Forelimb muscle (tissue), 1 donor: ENCODE results near the gene FRK. TPM values are rescaled to one million over a fixed set of nuclear protein-coding genes. Genes with fewer than 3 reads are reported as not detected.
"Not testable (repeated sequence)": the region's sequence is repeated elsewhere in the genome, so short reads cannot be mapped to it uniquely, and the experiment has no call there.

ENCODE experiments used
- DNase-seq: peaks from one replicate; pipeline ENCODE4 v3.0.0-alpha.2; 2013; ENCODE audit warnings: low read depth
- polyA plus RNA-seq: library from polyadenylated mRNA; unstranded; fragments of 120-200 nt; gene quantifications from one replicate; pipeline ENCODE4 v1.2.1, GENCODE V29; 2013; ENCODE audit not compliant: insufficient read length

FRK gene
- polyA plus RNA-seq, 1 donor: 0.30 TPM

DNA sequence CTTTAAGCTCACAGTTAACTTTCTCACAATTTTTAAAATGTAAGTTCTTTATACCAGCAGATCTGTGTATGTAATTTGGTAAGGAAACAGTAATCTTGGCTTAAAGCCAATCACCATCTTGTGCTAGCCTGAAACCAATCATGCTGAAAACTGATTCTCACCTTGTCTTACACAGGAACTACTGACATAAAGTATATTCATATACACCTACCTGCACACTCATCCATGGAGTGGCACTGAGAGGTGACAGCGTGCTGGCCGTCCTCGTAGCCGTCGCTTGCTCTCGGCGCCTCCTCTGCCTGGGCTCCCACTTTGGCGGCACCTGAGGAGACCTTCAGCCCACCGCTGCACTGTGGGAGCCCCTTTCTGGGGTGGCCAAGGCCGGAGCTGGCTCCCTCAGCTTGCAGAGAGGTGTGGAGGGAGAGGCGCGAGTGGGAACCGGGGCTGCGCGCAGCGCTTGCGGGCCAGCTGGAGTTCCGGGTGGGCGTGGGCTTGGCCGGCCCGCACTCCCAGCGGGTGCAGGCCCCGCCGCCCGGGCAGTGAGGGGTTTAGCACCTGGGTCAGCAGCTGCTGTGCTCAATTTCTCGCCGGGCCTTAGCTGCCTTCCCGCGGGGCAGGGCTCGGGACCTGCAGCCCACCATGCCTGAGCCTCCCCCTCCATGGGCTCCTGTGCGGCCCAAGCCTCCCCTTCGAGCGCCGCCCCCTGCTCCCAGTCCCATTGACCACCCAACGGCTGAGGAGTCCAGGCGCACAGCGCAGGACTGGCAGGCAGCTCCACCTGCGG is 171.8 kb downstream of the FRK start:
- DNase-seq: not testable (repeated sequence)

DNA sequence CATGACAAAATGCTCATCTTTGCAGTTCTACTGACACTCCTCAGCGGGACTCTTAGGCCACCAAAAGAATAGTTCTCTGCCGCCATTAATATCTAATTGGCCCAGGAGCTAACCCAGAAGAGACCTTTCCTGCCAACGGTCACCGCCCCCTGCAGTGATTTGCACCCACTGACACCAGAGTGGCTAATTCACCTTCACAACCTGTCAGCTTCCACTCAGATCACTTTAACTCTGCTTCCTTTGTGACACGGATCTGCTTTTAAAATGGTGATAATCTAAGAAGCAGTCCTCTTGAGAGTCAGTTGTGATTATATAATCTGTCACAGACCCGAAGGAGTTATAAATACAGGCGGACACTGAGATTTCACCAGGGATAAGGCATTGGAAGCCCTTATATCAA is 172.8 kb downstream of the FRK start:
- DNase-seq: no peak

DNA sequence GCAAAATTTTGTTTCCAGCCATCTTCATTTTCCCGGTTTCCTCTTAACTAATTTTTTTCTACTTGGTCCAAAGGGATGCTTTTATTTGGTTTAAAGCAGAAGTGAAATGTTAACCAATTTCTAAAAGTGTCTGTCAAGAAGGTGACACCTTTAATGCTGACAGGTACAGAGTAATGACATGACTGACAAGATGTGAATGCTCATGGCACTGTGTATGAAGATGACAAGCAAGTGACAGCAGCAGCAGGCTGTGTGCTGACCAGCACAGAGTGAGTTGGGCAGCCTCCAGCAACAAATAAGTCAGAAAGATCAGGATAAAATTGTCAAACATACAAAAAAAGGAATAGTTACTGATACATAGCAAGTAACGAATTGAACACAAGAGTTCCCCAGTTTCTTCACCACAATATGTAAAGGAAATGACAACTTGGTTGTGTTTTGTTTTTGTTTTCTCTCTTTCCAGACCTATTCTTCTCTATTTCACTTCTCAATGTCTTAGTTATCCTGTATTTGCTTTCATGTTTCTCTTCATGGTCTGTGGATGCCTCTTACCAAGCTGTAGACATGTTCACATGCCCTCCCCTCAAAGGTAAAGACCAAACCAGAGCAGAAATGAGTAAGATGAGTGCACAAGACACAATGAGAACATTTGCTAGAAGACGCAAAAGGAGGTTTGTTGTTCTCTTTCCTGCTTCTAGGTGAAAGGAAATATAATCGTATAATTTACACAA is 174.9 kb downstream of the FRK start:
- DNase-seq: no peak

DNA sequence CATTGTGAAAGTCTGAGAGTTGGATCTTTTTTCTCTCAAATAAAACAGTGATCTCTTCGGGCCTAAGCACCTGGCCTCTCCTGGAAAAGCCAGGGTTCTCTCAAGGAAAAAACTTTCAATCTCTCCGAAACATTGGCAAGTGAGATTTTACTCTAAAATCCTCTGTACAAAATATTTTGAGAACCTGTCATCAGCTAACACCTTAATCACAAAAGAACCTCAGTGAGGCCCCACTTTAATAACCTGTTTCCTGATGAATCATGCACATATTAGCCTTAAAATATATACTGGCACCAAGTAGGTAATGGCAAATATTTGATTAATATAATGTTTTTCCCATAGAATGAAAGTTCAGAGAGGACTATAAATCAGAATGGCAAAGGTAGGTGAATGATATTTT is 177.9 kb downstream of the FRK start:
- DNase-seq: no peak

DNA sequence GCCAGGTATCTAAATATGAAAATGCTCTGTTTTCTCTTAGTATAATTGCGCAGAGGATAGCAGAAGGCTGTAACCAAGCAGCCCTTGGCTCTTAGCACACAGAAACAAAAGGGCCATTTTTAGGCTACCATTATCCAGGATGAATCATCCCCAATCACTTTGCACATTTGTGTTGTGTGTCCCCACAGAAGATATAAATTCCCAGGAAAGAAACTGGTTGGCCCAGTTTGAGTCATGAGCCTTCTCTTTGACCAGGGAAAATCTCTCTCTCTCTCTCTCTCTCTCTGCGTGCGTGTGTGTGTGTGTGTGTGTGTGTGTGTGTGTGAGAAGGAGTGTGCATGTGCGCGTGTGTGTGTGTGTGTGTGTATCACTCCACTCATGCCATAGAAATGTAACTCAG is 178.5 kb downstream of the FRK start:
- DNase-seq: no peak

Other genes starting within 250 kb of the FRK start
- gene NT5DC1, start 40.0 kb upstream of the FRK start, polyA plus RNA-seq: 17.5 TPM
- 0.35 TPM for gene COL10A1, start 65.2 kb upstream of the FRK start, polyA plus RNA-seq
- 15.1 TPM for gene TSPYL4, start 193.2 kb upstream of the FRK start, polyA plus RNA-seq
- 51.5 TPM for gene TSPYL1, start 219.0 kb upstream of the FRK start, polyA plus RNA-seq